HEK293 (cell line): Measurements from ENCODE around the gene ITPKB.

Experiments
- CTCF ChIA-PET: fragments of 350-600 bp; formaldehyde crosslinking; extraction: SDS; loops from one replicate; lab custom pipeline; 2021; ENCODE audit warnings: antibody characterized with exemption; lab: Yijun Ruan, JAX
- POLR2A ChIA-PET: fragments of 300-600 bp; formaldehyde crosslinking; extraction: SDS; loops from one replicate; lab custom pipeline; 2020; ENCODE audit warnings: antibody characterized with exemption, inconsistent platforms; lab: Yijun Ruan, JAX
- H3K27ac ChIP-seq: fragments of 200-500 bp; sonication (Bioruptor generic); 2 replicates; pipeline ENCODE4 v1.5.1; 2014; ENCODE audit warnings: low read depth, low read length, control low read depth, inconsistent platforms; ENCODE audit errors: extremely low read depth
- H3K36me3 ChIP-seq, 2 experiments: fragments of 200-500 bp in 1 of 2; sonication (Bioruptor generic) in 1 of 2; 1 replicate in 1 of 2; 2 replicates in 1 of 2; pipeline ENCODE4 v1.5.1; 2014 to 2017; ENCODE audit warnings: inconsistent platforms in 2 of 2, low read length in 2 of 2; ENCODE audit not compliant: control insufficient read depth in 2 of 2, insufficient read depth in 1 of 2
- H3K4me1 ChIP-seq: fragments of 200-500 bp; sonication (Bioruptor generic); 2 replicates; pipeline ENCODE4 v1.5.1; 2014; ENCODE audit warnings: mild to moderate bottlenecking, low read length, inconsistent platforms; ENCODE audit not compliant: control insufficient read depth, insufficient read depth
- H3K4me3 ChIP-seq: 2 replicates; pipeline ENCODE4 v1.5.1; 2011; ENCODE audit warnings: low read depth, mild to moderate bottlenecking, control low read depth, low read length, moderate library complexity
- H3K9me3 ChIP-seq: fragments of 200-500 bp; sonication (Bioruptor generic); 2 replicates; pipeline ENCODE4 v1.5.1; 2014; ENCODE audit warnings: low read depth, low read length, inconsistent platforms; ENCODE audit not compliant: control insufficient read depth, insufficient read depth
- HOXD13 ChIP-seq: sonication (generic); formaldehyde crosslinking; IDR thresholded peaks from 2 replicates; pipeline ENCODE4 v1.8.0; 2022; ENCODE audit warnings: missing genetic modification reagents, borderline replicate concordance
- OVOL3 ChIP-seq: fragments of 450-650 bp; formaldehyde crosslinking; IDR thresholded peaks from 2 replicates; pipeline ENCODE4 v1.5.1; 2016; ENCODE audit warnings: missing biosample characterization, missing genetic modification characterization
- PRDM2 ChIP-seq: fragments of 450-650 bp; formaldehyde crosslinking; IDR thresholded peaks from 2 replicates; pipeline ENCODE4 v1.5.1; 2016; ENCODE audit warnings: missing biosample characterization, missing genetic modification characterization, borderline replicate concordance
- REPIN1 ChIP-seq: fragments of 450-650 bp; formaldehyde crosslinking; IDR thresholded peaks from 2 replicates; pipeline ENCODE4 v1.5.1; 2017; ENCODE audit warnings: missing biosample characterization, missing genetic modification characterization, low read depth
- SALL2 ChIP-seq: fragments of 450-650 bp; formaldehyde crosslinking; IDR thresholded peaks from 2 replicates; pipeline ENCODE4 v1.5.0; 2017; ENCODE audit warnings: missing biosample characterization, mild to moderate bottlenecking, missing genetic modification characterization, borderline replicate concordance
- SETDB1 ChIP-seq: IDR thresholded peaks from one replicate; pipeline ENCODE4 v1.6.1; 2017; ENCODE audit warnings: mild to moderate bottlenecking, low read length, moderate library complexity, mixed read lengths; ENCODE audit not compliant: insufficient read length
- TRIM28 ChIP-seq: IDR thresholded peaks from 2 replicates; pipeline ENCODE4 v1.6.1; 2011; ENCODE audit warnings: low read length, control low read depth, borderline replicate concordance
- ZBTB21 ChIP-seq: fragments of 450-650 bp; formaldehyde crosslinking; IDR thresholded peaks from 2 replicates; pipeline ENCODE4 v1.5.1; 2017; ENCODE audit warnings: missing biosample characterization, missing genetic modification characterization
- ZBTB48 ChIP-seq: fragments of 450-650 bp; formaldehyde crosslinking; IDR thresholded peaks from 2 replicates; pipeline ENCODE4 v1.5.1; 2016; ENCODE audit warnings: missing biosample characterization, missing genetic modification characterization
- ZBTB8A ChIP-seq: fragments of 450-650 bp; formaldehyde crosslinking; IDR thresholded peaks from 2 replicates; pipeline ENCODE4 v1.5.1; 2016; ENCODE audit warnings: missing biosample characterization, missing genetic modification characterization
- ZNF114 ChIP-seq: fragments of 450-650 bp; formaldehyde crosslinking; IDR thresholded peaks from 2 replicates; pipeline ENCODE4 v1.5.0; 2017; ENCODE audit warnings: missing biosample characterization, missing genetic modification characterization
- ZNF138 ChIP-seq: fragments of 450-650 bp; formaldehyde crosslinking; IDR thresholded peaks from 2 replicates; pipeline ENCODE4 v1.5.1; 2016; ENCODE audit warnings: missing biosample characterization, missing genetic modification characterization, borderline replicate concordance
- ZNF140 ChIP-seq: fragments of 450-650 bp; formaldehyde crosslinking; IDR thresholded peaks from 2 replicates; pipeline ENCODE4 v1.5.1; 2016; ENCODE audit warnings: missing biosample characterization, missing genetic modification characterization
- ZNF155 ChIP-seq: fragments of 450-650 bp; formaldehyde crosslinking; IDR thresholded peaks from 2 replicates; pipeline ENCODE4 v1.5.1; 2016; ENCODE audit warnings: missing biosample characterization, missing genetic modification characterization
- ZNF211 ChIP-seq: fragments of 450-650 bp; formaldehyde crosslinking; IDR thresholded peaks from 2 replicates; pipeline ENCODE4 v1.5.1; 2016; ENCODE audit warnings: low read depth, missing biosample characterization, missing genetic modification characterization
- ZNF23 ChIP-seq: fragments of 450-650 bp; formaldehyde crosslinking; IDR thresholded peaks from 2 replicates; pipeline ENCODE4 v1.5.1; 2016; ENCODE audit warnings: missing biosample characterization, missing genetic modification characterization, borderline replicate concordance
- ZNF324 ChIP-seq: fragments of 450-650 bp; formaldehyde crosslinking; IDR thresholded peaks from 2 replicates; pipeline ENCODE4 v1.5.1; 2016; ENCODE audit warnings: missing biosample characterization, missing genetic modification characterization
- ZNF335 ChIP-seq: fragments of 450-650 bp; formaldehyde crosslinking; conservative IDR thresholded peaks from 2 replicates; pipeline ENCODE4 v1.5.1; 2016; ENCODE audit warnings: missing biosample characterization, missing genetic modification characterization
- ZNF341 ChIP-seq: fragments of 450-650 bp; formaldehyde crosslinking; IDR thresholded peaks from 2 replicates; pipeline ENCODE4; 2016; ENCODE audit warnings: low read depth, missing biosample characterization, missing genetic modification characterization
- ZNF350 ChIP-seq: fragments of 450-650 bp; formaldehyde crosslinking; IDR thresholded peaks from 2 replicates; pipeline ENCODE4 v1.5.0; 2017; ENCODE audit warnings: missing biosample characterization, mild to moderate bottlenecking, missing genetic modification characterization
- ZNF473 ChIP-seq: fragments of 450-650 bp; formaldehyde crosslinking; IDR thresholded peaks from 2 replicates; pipeline ENCODE4 v1.5.1; 2017; ENCODE audit warnings: missing biosample characterization, missing genetic modification characterization
- ZNF544 ChIP-seq: fragments of 450-650 bp; formaldehyde crosslinking; IDR thresholded peaks from 2 replicates; pipeline ENCODE4 v1.5.0; 2017; ENCODE audit warnings: missing biosample characterization, missing genetic modification characterization
- ZNF549 ChIP-seq: fragments of 450-650 bp; IDR thresholded peaks from 2 replicates; pipeline ENCODE4 v1.5.1; 2018; ENCODE audit warnings: missing biosample characterization, missing genetic modification characterization, mild to moderate bottlenecking, inconsistent platforms, moderate library complexity
- ZNF555 ChIP-seq: fragments of 450-650 bp; formaldehyde crosslinking; conservative IDR thresholded peaks from 2 replicates; pipeline ENCODE4 v1.5.1; 2017; ENCODE audit warnings: missing biosample characterization, mild to moderate bottlenecking, missing genetic modification characterization, inconsistent platforms
- ZNF560 ChIP-seq: fragments of 450-650 bp; formaldehyde crosslinking; IDR thresholded peaks from 2 replicates; pipeline ENCODE4 v1.5.1; 2017; ENCODE audit warnings: missing biosample characterization, missing genetic modification characterization, borderline replicate concordance
- ZNF585B ChIP-seq: fragments of 450-650 bp; formaldehyde crosslinking; IDR thresholded peaks from 2 replicates; pipeline ENCODE4 v1.5.1; 2016; ENCODE audit warnings: missing biosample characterization, missing genetic modification characterization
- ZNF785 ChIP-seq: fragments of 450-650 bp; formaldehyde crosslinking; IDR thresholded peaks from 2 replicates; pipeline ENCODE4 v1.5.1; 2016; ENCODE audit warnings: missing biosample characterization, missing genetic modification characterization
- ZNF830 ChIP-seq: fragments of 450-650 bp; IDR thresholded peaks from 2 replicates; pipeline ENCODE4 v1.5.0; 2018; ENCODE audit warnings: missing biosample characterization, missing genetic modification characterization, low read depth, mild to moderate bottlenecking, moderate library complexity
- ZNF843 ChIP-seq: fragments of 450-650 bp; formaldehyde crosslinking; IDR thresholded peaks from 2 replicates; pipeline ENCODE4 v1.5.1; 2016; ENCODE audit warnings: missing biosample characterization, missing genetic modification characterization
- ZSCAN23 ChIP-seq: fragments of 450-650 bp; formaldehyde crosslinking; IDR thresholded peaks from 2 replicates; pipeline ENCODE4 v1.5.1; 2016; ENCODE audit warnings: missing biosample characterization, missing genetic modification characterization
- TF ChIP-seq, protein P1 (sequence below): fragments of 450-650 bp; formaldehyde crosslinking; optimal IDR thresholded peaks from 2 replicates; pipeline ENCODE3; 2016; ENCODE audit warnings: missing biosample characterization, mild to moderate bottlenecking, missing genetic modification characterization

ITPKB gene

DNA sequence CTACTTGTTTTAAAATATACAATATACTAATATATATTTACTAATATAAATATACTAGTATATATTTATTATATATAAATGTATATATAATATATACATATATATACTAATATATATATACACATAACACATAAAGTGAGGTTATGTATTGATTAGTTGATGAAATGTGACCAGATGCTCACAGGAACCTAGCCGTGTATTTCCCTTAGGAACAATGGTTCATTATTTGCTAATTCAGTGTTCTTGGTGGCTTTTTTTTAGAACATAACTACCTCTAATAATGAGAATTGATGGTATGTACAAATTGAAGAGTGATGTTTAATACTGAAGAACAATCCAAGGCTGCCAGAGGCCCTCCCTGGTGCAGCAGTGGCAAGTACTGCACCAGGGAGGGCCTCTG lies 37.9 kb upstream of the ITPKB start:
- Histone ChIP-seq H3K27ac (no peak overlapping the region), H3K36me3 (no peaks in the 10 kb centered on the region), H3K4me1 (peaks cover 9% of the 10 kb centered on the region; the same call in 1 of the 2 replicates), H3K9me3 (no peaks in the 10 kb centered on the region; the same call in 1 of the 2 replicates)
- POLR2A ChIA-PET = no interaction called here
- TF ChIP-seq ZNF155 (no peak), ZNF473 (tag by site-specific recombination) (no peak), ZNF140 (no peak), ZNF585B (tag by site-specific recombination) (peak; percentile 44), ZSCAN23 (no peak), ZNF23 (tag by site-specific recombination) (no peak), PRDM2 (no peak), SETDB1 (peak; percentile 40), ZBTB21 (tag by site-specific recombination) (no peak), ZNF549 (tag by site-specific recombination) (peak; percentile 47; the same call in 1 of the 2 replicates), ZBTB48 (no peak), ZNF830 (tag by site-specific recombination) (no peak), ZBTB8A (tag by site-specific recombination) (no peak), ZNF555 (tag by site-specific recombination) (peak; percentile 91), ZNF350 (tag by site-specific recombination) (no peak), ZNF785 (no peak), TRIM28 (no peak), ZNF335 (tag by site-specific recombination) (no peak), SALL2 (tag by site-specific recombination) (no peak), ZNF138 (tag by site-specific recombination) (no peak), ZNF211 (tag by site-specific recombination) (no peak), ZNF560 (tag by site-specific recombination) (no peak)
- TF ChIP-seq, all 188 proteins: peak for 4
- CTCF ChIA-PET = no interaction called here
- no peak overlapping the region for H3K4me3 ChIP-seq

GRCh38 chr1:226776066-226776465 lies 37.0 kb upstream of the ITPKB start:
- no peak overlapping the region for H3K4me3 ChIP-seq
- H3K4me1 ChIP-seq = peaks cover 9% of the 10 kb centered on the region; the same call in 1 of the 2 replicates
- no peaks in the 10 kb centered on the region; the same call in 1 of the 2 replicates for H3K9me3 ChIP-seq
- POLR2A ChIA-PET = no interaction called here
- no peaks in the 10 kb centered on the region for H3K36me3 ChIP-seq
- H3K27ac ChIP-seq = no peak overlapping the region
- CTCF ChIA-PET = interaction anchor here (0.6 to 1.1 kb wide), 3 partner anchors 13 to 150 kb away, joined by 3 to 4 read pairs (median 3); no protein-coding TSS in a partner anchor
- no peak for TF ChIP-seq ZNF341 (tag by site-specific recombination)
- no peak for TF ChIP-seq OVOL3 (tag by site-specific recombination)
- TF ChIP-seq ZNF555 (tag by site-specific recombination) = no peak
- TF ChIP-seq ZNF544 = no peak
- TF ChIP-seq HOXD13 (CRISPR knock-in tag) = no peak
- no peak for TF ChIP-seq ZNF324 (tag by site-specific recombination)
- TF ChIP-seq, protein P1, sequence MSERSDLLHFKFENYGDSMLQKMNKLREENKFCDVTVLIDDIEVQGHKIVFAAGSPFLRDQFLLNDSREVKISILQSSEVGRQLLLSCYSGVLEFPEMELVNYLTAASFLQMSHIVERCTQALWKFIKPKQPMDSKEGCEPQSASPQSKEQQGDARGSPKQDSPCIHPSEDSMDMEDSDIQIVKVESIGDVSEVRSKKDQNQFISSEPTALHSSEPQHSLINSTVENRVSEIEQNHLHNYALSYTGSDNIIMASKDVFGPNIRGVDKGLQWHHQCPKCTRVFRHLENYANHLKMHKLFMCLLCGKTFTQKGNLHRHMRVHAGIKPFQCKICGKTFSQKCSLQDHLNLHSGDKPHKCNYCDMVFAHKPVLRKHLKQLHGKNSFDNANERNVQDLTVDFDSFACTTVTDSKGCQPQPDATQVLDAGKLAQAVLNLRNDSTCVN (tag by site-specific recombination) = no peak
- TF ChIP-seq ZNF843 (tag by site-specific recombination) = no peak
- TF ChIP-seq REPIN1 (tag by site-specific recombination) = no peak
- TF ChIP-seq ZNF830 (tag by site-specific recombination) = no peak
- no peak for TF ChIP-seq ZSCAN23
- TF ChIP-seq ZNF140 = no peak
- TF ChIP-seq ZNF114 (tag by site-specific recombination) = no peak
